ENCODE data around the gene MORN5. TPM values are rescaled to one million over a fixed set of nuclear protein-coding genes. Genes with fewer than 3 reads are reported as not detected.

MORN5 gene
- total RNA-seq, 1 experiment from 2014 or later, result not detected

DNA sequence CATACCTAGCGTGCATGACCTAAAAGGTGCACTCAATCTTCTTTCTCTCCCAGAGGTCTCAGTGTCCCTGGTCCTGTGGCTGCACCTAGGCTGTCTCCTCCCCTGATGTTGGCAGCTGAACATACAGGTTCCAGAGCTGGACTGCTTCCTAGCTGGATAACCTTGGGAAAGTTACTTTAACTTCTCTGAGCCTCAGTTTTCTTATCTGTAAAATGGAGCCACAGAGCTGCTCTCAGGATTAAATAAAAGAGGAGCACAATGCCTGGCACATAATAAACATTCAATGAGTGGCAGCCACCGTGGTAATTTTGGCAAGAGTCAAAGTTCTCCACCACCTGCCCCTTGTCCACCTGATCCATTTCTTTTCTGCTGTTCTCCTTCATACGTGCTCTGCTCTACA lies 14.0 kb downstream of the MORN5 start:
- Histone ChIP-seq H3K36me3 (ENCODE audit: control insufficient read depth, insufficient read depth, low read length) (no peaks in the 10 kb centered on the region), H3K27me3 (ENCODE audit: control insufficient read depth, insufficient read depth, low read length) (no peaks in the 10 kb centered on the region; the same call in 1 of the 2 replicates), H3K27ac (ENCODE audit: low read length) (no peak overlapping the region), H3K4me1 (ENCODE audit: control insufficient read depth, insufficient read depth, low read length) (no peaks in the 10 kb centered on the region), H3K4me3 (ENCODE audit: low read depth in 2 of 2, low read length in 2 of 2) (no peak overlapping the region), H3K9me3 (ENCODE audit: control insufficient read depth, insufficient read depth, low read depth, low read length) (no peaks in the 10 kb centered on the region)
- ChIA-PET POLR2A (no interaction called here), CTCF (no interaction called here)
- TF ChIP-seq TCF7L2 (IDR thresholded peaks at IDR 0.05; ENCODE audit: low read depth, low read length) (no peak), REST (IDR thresholded peaks at IDR 0.05; ENCODE audit: insufficient read depth in 1 of 2, low read depth in 2 of 2, low read length in 1 of 2) (no peak), POLR2AphosphoS5 (IDR thresholded peaks at IDR 0.05; ENCODE audit: low read depth, low read length) (no peak), CTCF (IDR thresholded peaks at IDR 0.05) (no peak), SIN3A (IDR thresholded peaks at IDR 0.05; ENCODE audit: borderline replicate concordance, insufficient read depth, low read depth, low read length) (no peak)
- BruUV-seq (replicated peaks), result no TSS peak
- in situ Hi-C loops (cut with HindIII; ENCODE audit: low pct_unique_long_range_greater_than_20kb, low sequenced_read_pairs) (no loop called here), intact Hi-C loops (cut with micrococcal nuclease; ENCODE audit: unreplicated experiment) (no loop called here)
- DNase-seq (ENCODE audit: low read depth, low spot score) (no peak), ATAC-seq (no peak)

GRCh38 chr9:122176916-122177315 lies 17.2 kb downstream of the MORN5 start:
- no peaks in the 10 kb centered on the region for H3K36me3 ChIP-seq (ENCODE audit: control insufficient read depth, insufficient read depth, low read length)
- intact Hi-C loops (cut with micrococcal nuclease; ENCODE audit: unreplicated experiment), result no loop called here
- DNase-seq (ENCODE audit: low read depth, low spot score) (no peak), ATAC-seq (no peak)
- BruUV-seq (replicated peaks), result no TSS peak
- ChIA-PET POLR2A (no interaction called here), CTCF (no interaction called here)
- H3K9me3 ChIP-seq (ENCODE audit: control insufficient read depth, insufficient read depth, low read depth, low read length), result no peaks in the 10 kb centered on the region
- in situ Hi-C loops (cut with HindIII; ENCODE audit: low pct_unique_long_range_greater_than_20kb, low sequenced_read_pairs), result no loop called here
- no peaks in the 10 kb centered on the region; the same call in 1 of the 2 replicates for H3K4me1 ChIP-seq (ENCODE audit: control insufficient read depth, insufficient read depth, low read length)
- no peaks in the 10 kb centered on the region; the same call in 1 of the 2 replicates for H3K27me3 ChIP-seq (ENCODE audit: control insufficient read depth, insufficient read depth, low read length)
- TF ChIP-seq SIN3A (IDR thresholded peaks at IDR 0.05; ENCODE audit: borderline replicate concordance, insufficient read depth, low read depth, low read length) (no peak), POLR2AphosphoS5 (IDR thresholded peaks at IDR 0.05; ENCODE audit: low read depth, low read length) (no peak), CTCF (IDR thresholded peaks at IDR 0.05) (no peak), REST (IDR thresholded peaks at IDR 0.05; ENCODE audit: insufficient read depth in 1 of 2, low read depth in 2 of 2, low read length in 1 of 2) (no peak), TCF7L2 (IDR thresholded peaks at IDR 0.05; ENCODE audit: low read depth, low read length) (no peak)
- no peak overlapping the region for H3K4me3 ChIP-seq (ENCODE audit: low read depth in 2 of 2, low read length in 2 of 2)
- H3K27ac ChIP-seq (ENCODE audit: low read length), result no peak overlapping the region

Measured in Panc1 (cell line).